ENCODE data around the gene ARHGEF19. TPM values are rescaled to one million over a fixed set of nuclear protein-coding genes. Genes with fewer than 3 reads are reported as not detected.

ARHGEF19 gene
- total RNA-seq, 1 experiment from 2014 or later, result 13.8 TPM

GRCh38 chr1:16171314-16172151 is 40.9 kb downstream of the ARHGEF19 start:
- H3K4me1 ChIP-seq (ENCODE audit: insufficient read depth, low read length), result peaks cover 69% of the 10 kb centered on the region

GRCh38 chr1:16170283-16170673 is 42.2 kb downstream of the ARHGEF19 start:
- no peaks in the 10 kb centered on the region for H3F3A ChIP-seq (ENCODE audit: low read length, unreplicated experiment)
- H3K4me2 ChIP-seq (ENCODE audit: low read length), result no peak overlapping the region
- TF ChIP-seq EZH2phosphoT487 (IDR thresholded peaks at IDR 0.05; ENCODE audit: borderline replicate concordance, low read length), result no peak
- no peak for TF ChIP-seq EZH2 (IDR thresholded peaks at IDR 0.05; ENCODE audit: low read length, unreplicated experiment)
- TF ChIP-seq CTCF (conservative IDR thresholded peaks at IDR 0.05; ENCODE audit: low read depth, low read length), result no peak
- intact Hi-C loops (cut with micrococcal nuclease), result no loop called here
- ChIA-PET CTCF (no interaction called here), POLR2A (ENCODE audit: unreplicated experiment) (no interaction called here)
- ATAC-seq (no peak), DNase-seq (peak; percentile 1)
- no peaks in the 10 kb centered on the region for H3K9me3 ChIP-seq (ENCODE audit: low read length)
- H4K20me1 ChIP-seq (ENCODE audit: low read length), result no peaks in the 10 kb centered on the region
- peaks cover 58% of the 10 kb centered on the region for H3K4me1 ChIP-seq (ENCODE audit: insufficient read depth, low read length)
- no peak overlapping the region for H3K9ac ChIP-seq (ENCODE audit: low read length)
- BruUV-seq (replicated peaks), result no TSS peak
- no peaks in the 10 kb centered on the region for H3K9me2 ChIP-seq (replicated peaks; ENCODE audit: low read length)
- no peak overlapping the region for H3K27ac ChIP-seq (ENCODE audit: low read length)
- H3K36me3 ChIP-seq (ENCODE audit: low read depth, low read length), result no peaks in the 10 kb centered on the region
- H2AFZ ChIP-seq (ENCODE audit: low read length), result no peak overlapping the region
- H3K27me3 ChIP-seq (ENCODE audit: low read length), result no peaks in the 10 kb centered on the region
- H3K4me3 ChIP-seq (ENCODE audit: low read length), result no peak overlapping the region
- H3K79me2 ChIP-seq (ENCODE audit: low read length), result peaks cover 24% of the 10 kb centered on the region

More at GRCh38 chr1:16171314-16172151, 40.9 kb downstream of the ARHGEF19 start:
- H3K27me3 ChIP-seq (ENCODE audit: low read length), result no peaks in the 10 kb centered on the region
- H2AFZ ChIP-seq (ENCODE audit: low read length), result no peak overlapping the region
- no peak overlapping the region for H3K9ac ChIP-seq (ENCODE audit: low read length)
- ATAC-seq, result no peak
- ChIA-PET CTCF (no interaction called here), POLR2A (ENCODE audit: unreplicated experiment) (no interaction called here)
- peak overlapping the region; percentile 36 for H3K27ac ChIP-seq (ENCODE audit: low read length)
- intact Hi-C loops (cut with micrococcal nuclease), result no loop called here
- H3K79me2 ChIP-seq (ENCODE audit: low read length), result peaks cover 26% of the 10 kb centered on the region
- DNase-seq, result peak; percentile 3
- BruUV-seq (replicated peaks), result no TSS peak
- H3F3A ChIP-seq (ENCODE audit: low read length, unreplicated experiment), result peaks cover 5% of the 10 kb centered on the region
- TF ChIP-seq EZH2 (IDR thresholded peaks at IDR 0.05; ENCODE audit: low read length, unreplicated experiment) (no peak), EZH2phosphoT487 (IDR thresholded peaks at IDR 0.05; ENCODE audit: borderline replicate concordance, low read length) (no peak), CTCF (conservative IDR thresholded peaks at IDR 0.05; ENCODE audit: low read depth, low read length) (no peak)
- no peaks in the 10 kb centered on the region for H3K36me3 ChIP-seq (ENCODE audit: low read depth, low read length)
- H3K9me3 ChIP-seq (ENCODE audit: low read length), result no peaks in the 10 kb centered on the region
- H3K4me2 ChIP-seq (ENCODE audit: low read length), result no peak overlapping the region; the same call in 1 of the 2 replicates
- no peak overlapping the region for H3K4me3 ChIP-seq (ENCODE audit: low read length)
- H4K20me1 ChIP-seq (ENCODE audit: low read length), result no peaks in the 10 kb centered on the region
- no peaks in the 10 kb centered on the region for H3K9me2 ChIP-seq (replicated peaks; ENCODE audit: low read length)
